GM18519 (cell line): ENCODE data around the gene IDE.
"Not testable (repeated sequence)": the region's sequence is repeated elsewhere in the genome, so short reads cannot be mapped to it uniquely, and the experiment has no call there.

Experiments
- ATAC-seq: cut with Tn5 transposase; IDR thresholded peaks from one replicate; pipeline ENCODE4 v1.9.1; 2021; ENCODE audit warnings: mild to moderate bottlenecking, moderate library complexity; ENCODE audit not compliant: unreplicated experiment, low FRiP score

IDE gene

GRCh38 chr10:92502296-92502808, 71.5 kb downstream of the IDE start:
- ATAC-seq, result no peak

GRCh38 chr10:92493362-92493761, 80.5 kb downstream of the IDE start:
- ATAC-seq, result no peak

GRCh38 chr10:92492748-92493240, 81.1 kb downstream of the IDE start:
- ATAC-seq, result no peak

GRCh38 chr10:92490387-92490786, 83.5 kb downstream of the IDE start:
- ATAC-seq, result no peak

GRCh38 chr10:92486637-92487036, 87.3 kb downstream of the IDE start:
- no peak for ATAC-seq

GRCh38 chr10:92483539-92483938, 90.4 kb downstream of the IDE start:
- no peak for ATAC-seq

GRCh38 chr10:92480413-92480812, 93.5 kb downstream of the IDE start:
- ATAC-seq, result no peak

GRCh38 chr10:92479547-92479946, 94.3 kb downstream of the IDE start:
- ATAC-seq, result no peak

GRCh38 chr10:92478536-92478935, 95.4 kb downstream of the IDE start:
- no peak for ATAC-seq

- ATAC-seq, result no peak
These were observed 98.5 kb downstream of the IDE start for GRCh38 chr10:92475357-92475868.

GRCh38 chr10:92470026-92470425, 103.9 kb downstream of the IDE start:
- ATAC-seq, result no peak

- ATAC-seq, result no peak
These were observed 109.5 kb downstream of the IDE start for GRCh38 chr10:92464364-92464763.

- no peak for ATAC-seq
These were observed 110.3 kb downstream of the IDE start for GRCh38 chr10:92463582-92463981.

GRCh38 chr10:92454955-92455354, 118.9 kb downstream of the IDE start:
- ATAC-seq, result not testable (repeated sequence)

- ATAC-seq, result no peak
These were observed 121.6 kb downstream of the IDE start for GRCh38 chr10:92452313-92452712.

- ATAC-seq, result no peak
These were observed 122.5 kb downstream of the IDE start for GRCh38 chr10:92451431-92451830.

GRCh38 chr10:92450896-92451295, 123.0 kb downstream of the IDE start:
- no peak for ATAC-seq

GRCh38 chr10:92440578-92440977, 133.3 kb downstream of the IDE start:
- ATAC-seq, result no peak

- no peak for ATAC-seq
These were observed 135.7 kb downstream of the IDE start for GRCh38 chr10:92438220-92438619.

GRCh38 chr10:92436611-92437010, 137.3 kb downstream of the IDE start:
- no peak for ATAC-seq

GRCh38 chr10:92436065-92436464, 137.8 kb downstream of the IDE start:
- not testable (repeated sequence) for ATAC-seq

- no peak for ATAC-seq
These were observed 139.5 kb downstream of the IDE start for GRCh38 chr10:92434385-92434784.

- ATAC-seq, result no peak
These were observed 141.3 kb downstream of the IDE start for GRCh38 chr10:92432596-92432995.
